Stimulated activated CD8-positive, alpha-beta memory T cell treated with anti-CD3 and anti-CD28 coated beads, Interleukin-15, amount 100 ng/mL, for 48 hours (primary cell): ENCODE measurements around the gene UNC5C.
"Not testable (repeated sequence)": the region's sequence is repeated elsewhere in the genome, so short reads cannot be mapped to it uniquely, and the experiment has no call there.

ENCODE experiments used
- DNase-seq, 2 donors: peaks; one replicate each; pipeline ENCODE4 v3.0.0-alpha.2; 2020; ENCODE audit warnings: low read depth in 2 of 2

UNC5C gene

DNA sequence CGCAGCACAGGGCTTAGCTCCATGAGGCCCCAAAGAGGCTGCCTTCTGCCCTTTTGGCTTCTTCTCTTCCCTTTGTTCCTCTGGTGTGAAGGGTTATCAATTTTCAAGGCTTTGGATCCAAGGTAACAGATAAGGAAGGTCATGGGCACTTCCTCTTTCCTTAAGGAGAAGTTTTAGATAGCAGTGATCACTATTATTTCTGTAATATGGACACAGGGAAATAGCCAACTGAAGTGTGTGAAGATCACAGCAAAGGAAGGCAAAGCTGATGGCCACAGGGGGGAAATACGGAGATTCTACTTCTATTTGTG lies 366.8 kb downstream of the UNC5C start:
- DNase-seq, result no peak

GRCh38 chr4:95181243-95181995 lies 367.4 kb downstream of the UNC5C start:
- no peak for DNase-seq

DNA sequence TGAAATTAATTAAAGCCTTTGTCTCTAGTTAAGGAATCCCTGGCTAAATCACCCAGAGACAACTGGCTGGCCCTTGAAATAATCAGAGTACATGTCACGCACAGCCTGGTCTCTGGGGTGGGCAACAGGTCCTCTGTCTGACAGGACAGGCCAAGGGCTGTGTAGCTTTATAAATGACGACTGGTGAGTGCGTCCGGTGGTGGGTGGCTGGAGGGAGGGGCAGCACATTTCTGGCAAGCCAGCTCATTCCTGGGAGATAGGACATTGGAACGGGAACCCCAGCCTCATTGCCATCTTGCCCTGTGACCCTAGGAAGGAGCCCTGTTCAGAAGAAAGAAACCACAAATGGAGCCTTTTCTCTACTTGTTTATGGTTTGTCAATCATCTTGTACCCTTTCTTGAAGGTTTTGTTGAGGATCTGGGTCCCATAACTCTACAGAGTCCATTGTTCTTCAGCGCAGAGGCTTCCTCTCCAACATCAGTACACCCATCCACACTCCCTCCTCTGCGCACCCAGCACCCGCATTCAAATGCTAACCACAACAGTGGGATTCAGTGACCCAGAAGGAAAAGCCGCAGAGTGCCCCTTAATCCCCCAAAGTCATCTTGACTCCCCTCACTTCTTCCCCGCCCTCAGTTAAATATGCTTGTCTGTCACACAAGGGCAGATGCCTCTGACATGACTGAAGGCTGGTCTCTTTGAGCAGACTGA lies 368.1 kb downstream of the UNC5C start:
- DNase-seq, result no peak

- no peak for DNase-seq
Measured at GRCh38 chr4:95178938-95179337, 369.8 kb downstream of the UNC5C start.

DNA sequence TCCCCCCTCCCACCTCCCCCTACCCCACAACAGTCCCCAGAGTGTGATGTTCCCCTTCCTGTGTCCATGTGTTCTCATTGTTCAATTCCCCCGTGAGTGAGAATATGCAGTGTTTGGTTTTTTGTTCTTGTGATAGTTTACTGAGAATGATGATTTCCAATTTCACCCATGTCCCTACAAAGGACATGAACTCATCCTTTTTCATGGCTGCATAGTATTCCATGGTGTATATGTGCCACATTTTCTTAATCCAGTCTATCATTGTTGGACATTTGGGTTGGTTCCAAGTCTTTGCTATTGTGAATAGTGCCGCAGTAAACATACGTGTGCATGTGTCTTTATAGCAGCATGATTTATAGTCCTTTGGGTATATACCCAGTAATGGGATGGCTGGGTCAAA lies 377.4 kb downstream of the UNC5C start:
- not testable (repeated sequence) for DNase-seq

DNA sequence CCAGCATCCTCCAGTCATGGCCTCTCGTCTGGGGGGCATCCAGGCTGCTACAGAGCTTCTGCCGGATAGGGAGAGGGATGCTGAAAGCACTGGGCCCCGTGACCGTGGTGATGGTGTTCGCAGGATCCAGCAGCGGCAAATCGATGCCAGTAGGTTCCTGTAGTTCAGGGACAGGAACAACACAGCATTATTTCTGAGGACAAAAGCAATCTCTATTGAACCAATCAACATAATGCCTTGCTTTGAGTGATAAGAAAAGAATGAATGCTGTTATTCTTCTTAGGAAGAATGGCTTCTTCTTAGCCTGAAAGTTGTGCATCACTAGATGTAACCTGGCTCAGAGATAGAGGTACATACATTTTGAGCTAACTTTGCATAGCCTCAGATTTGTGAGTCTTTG lies 378.6 kb downstream of the UNC5C start:
- DNase-seq, result no peak

GRCh38 chr4:95167805-95168204 lies 381.0 kb downstream of the UNC5C start:
- no peak for DNase-seq

- no peak for DNase-seq
Measured at GRCh38 chr4:95165926-95166524, 382.7 kb downstream of the UNC5C start.

DNA sequence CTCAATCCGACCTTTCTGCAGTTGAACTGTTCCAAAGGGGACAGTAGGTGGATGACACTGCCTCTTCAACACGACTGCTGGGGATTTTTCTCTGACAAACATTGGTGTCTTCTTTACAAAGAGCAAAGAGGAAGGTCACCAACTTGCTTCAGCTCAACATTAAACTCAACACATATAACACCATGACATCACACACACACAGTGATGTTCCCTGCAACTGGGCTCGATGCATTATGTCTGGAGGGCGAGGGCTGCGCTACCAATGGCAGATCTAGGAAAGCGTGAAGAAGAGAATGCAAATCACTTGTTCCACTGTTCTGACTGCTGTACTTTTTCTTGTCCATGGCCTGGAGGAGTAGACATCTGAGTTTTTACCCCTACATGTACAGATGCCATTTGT lies 385.9 kb downstream of the UNC5C start:
- no peak for DNase-seq

GRCh38 chr4:95161781-95162469 lies 386.8 kb downstream of the UNC5C start:
- DNase-seq, result no peak

DNA sequence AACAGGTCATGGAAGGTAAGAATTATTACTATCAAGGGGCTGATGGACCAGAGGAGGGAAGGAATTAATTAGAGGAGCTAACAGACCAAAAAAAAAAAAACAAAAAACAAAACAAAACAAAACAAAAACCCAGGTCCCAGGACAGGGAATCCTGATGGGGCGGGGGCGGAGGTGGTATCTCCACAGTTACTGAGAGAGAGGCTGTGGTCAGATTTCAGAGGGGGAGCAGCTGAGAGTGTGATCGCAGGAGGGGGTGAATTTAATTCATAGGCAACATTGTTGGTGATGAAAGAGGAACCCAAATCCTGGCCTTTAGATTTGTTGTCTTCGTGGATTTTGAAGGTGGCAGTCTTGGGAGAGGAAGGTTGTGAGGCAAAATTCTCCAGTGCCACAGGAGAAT lies 389.4 kb downstream of the UNC5C start:
- DNase-seq, result no peak

- no peak for DNase-seq
Measured at GRCh38 chr4:95158626-95159025, 390.1 kb downstream of the UNC5C start.

- DNase-seq, result no peak
Measured at GRCh38 chr4:95158045-95158444, 390.7 kb downstream of the UNC5C start.

DNA sequence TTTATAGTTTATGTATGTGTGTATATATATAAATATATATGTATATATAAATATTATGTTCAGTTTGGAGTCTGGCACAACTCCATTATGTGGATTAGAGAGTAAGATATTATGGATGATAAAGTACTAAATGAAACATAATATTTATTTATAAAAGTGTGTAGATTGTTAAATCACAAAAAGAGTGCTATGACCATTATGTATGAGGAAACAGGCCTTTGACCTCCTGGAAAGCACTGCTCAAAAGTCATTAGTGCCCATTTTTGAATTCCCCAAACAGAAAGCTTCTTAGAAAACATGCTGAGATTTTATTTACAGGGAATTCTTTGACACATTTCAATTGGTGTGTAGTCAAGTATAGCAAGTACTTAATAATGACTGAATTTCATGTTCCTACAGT lies 391.2 kb downstream of the UNC5C start:
- no peak for DNase-seq

GRCh38 chr4:95156452-95156765 lies 392.4 kb downstream of the UNC5C start:
- DNase-seq, result no peak

DNA sequence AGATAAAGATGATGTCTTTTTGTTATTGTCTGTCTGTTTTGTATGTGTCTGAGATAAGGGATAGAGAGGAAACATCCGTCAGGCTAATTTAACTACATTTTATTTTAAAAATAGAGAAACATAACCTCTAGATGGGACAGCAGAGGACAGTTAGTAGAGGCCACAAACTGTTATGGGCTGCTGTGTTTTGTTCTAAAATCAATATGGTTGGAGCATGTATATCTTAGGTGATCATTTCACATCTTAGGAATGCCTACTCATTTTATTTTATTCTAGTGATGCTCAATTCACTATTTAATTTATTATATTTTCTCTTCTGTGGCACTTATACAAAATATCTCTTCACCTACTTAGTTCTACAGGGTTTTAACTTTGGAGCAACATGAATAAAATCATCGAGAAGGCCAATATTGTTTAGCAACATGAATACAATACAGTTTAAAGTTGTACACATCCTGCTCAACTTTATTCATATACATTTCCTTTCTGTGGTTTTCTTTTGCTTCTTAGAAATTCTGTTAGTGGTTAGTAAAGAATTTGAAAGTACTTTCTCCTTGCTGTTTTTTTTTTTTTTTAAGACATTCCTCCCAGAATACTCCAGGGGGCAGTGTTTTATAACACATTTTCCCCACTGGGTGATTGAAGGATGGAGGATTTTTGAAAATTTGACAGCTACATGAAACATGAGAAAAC lies 392.9 kb downstream of the UNC5C start:
- DNase-seq, result no peak

DNA sequence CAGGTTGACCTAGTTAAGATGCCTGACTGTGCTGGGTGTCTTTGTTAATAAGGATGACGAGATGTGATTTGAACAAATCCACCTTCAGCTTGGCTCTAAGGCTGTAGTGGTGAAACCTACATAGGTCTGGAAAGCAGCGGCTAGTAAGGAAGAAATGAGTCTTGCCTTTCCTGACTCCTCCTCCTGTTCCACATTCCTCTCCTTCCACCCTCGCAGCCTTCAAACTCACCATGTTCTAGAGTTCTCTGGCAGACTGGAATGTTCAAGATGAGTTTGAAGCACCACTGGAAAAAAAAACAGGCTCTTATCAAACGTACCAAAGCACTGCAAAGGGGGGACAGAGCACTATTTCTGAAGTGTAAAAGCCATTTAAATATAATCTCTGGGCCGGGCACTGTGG lies 395.6 kb downstream of the UNC5C start:
- DNase-seq, result no peak

GRCh38 chr4:95151255-95151654 lies 397.5 kb downstream of the UNC5C start:
- DNase-seq, result no peak

DNA sequence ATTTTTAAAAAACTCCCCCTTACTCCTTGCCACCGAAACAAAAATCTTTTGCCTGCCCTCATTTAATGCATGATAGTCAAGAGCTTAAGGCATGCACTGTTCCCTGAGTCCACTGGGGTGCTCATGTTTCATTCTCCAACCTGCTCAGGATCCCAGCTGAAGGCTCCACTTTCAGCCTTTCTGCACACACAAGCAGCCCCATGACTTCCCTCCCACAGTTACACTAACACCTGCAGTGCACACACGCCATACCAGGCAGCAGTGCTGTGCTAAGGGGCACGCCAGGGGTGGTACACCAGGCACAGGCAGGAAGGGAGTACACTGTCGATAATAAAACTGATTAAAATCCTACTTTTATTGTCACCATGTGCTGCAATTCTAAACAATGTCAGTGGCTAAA lies 405.8 kb downstream of the UNC5C start:
- no peak for DNase-seq

GRCh38 chr4:95141361-95141760 lies 407.4 kb downstream of the UNC5C start:
- no peak for DNase-seq

DNA sequence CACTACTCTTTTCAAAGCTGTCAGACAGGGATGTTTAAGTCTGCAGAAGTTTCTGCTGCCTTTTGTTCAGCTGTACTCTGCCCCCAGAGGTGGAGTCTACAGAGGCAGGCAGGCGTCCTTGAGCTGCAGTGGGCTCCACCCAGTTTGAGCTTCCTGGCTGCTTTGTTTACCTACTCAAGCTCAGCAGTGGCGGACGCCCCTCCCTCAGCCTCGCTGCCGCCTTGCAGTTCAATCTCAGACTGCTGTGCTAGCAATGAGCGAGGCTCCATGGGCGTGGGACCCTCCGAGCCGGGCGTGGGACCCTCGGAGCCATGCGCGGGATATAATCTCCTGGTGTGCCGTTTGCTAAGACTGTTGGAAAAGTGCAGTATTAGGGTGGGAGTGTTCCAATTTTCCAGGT lies 409.3 kb downstream of the UNC5C start:
- DNase-seq, result not testable (repeated sequence)

- not testable (repeated sequence) for DNase-seq
Measured at GRCh38 chr4:95134016-95134415, 414.8 kb downstream of the UNC5C start.
